ENCODE data around the gene TINCR.

DNA sequence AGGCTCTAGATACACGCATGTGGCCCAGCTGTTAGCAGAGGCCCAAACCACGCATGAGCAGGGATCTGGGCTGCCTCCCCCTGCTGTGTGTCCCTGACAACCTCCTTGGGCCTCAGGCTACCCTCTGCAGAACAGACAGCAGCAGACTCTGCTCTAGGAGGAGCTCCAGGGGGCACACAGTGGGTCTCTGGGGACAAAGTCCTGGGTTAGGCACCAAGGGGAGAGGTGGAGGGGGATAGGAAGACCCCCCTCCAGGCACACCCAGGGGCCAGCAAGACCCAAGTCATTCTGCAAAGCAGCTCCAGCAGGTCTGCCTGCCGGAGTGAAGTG lies 8.0 kb downstream of the TINCR start:
- TF ChIP-seq, protein P1, sequence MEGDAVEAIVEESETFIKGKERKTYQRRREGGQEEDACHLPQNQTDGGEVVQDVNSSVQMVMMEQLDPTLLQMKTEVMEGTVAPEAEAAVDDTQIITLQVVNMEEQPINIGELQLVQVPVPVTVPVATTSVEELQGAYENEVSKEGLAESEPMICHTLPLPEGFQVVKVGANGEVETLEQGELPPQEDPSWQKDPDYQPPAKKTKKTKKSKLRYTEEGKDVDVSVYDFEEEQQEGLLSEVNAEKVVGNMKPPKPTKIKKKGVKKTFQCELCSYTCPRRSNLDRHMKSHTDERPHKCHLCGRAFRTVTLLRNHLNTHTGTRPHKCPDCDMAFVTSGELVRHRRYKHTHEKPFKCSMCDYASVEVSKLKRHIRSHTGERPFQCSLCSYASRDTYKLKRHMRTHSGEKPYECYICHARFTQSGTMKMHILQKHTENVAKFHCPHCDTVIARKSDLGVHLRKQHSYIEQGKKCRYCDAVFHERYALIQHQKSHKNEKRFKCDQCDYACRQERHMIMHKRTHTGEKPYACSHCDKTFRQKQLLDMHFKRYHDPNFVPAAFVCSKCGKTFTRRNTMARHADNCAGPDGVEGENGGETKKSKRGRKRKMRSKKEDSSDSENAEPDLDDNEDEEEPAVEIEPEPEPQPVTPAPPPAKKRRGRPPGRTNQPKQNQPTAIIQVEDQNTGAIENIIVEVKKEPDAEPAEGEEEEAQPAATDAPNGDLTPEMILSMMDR (IDR thresholded peaks at IDR 0.05) = no peak
- TF ChIP-seq POLR2A (IDR thresholded peaks at IDR 0.05) = no peak
- TF ChIP-seq EP300 (IDR thresholded peaks at IDR 0.05; ENCODE audit: low read depth) = no peak
